ENCODE results near the gene CPT1C.

Gene CPT1C

DNA sequence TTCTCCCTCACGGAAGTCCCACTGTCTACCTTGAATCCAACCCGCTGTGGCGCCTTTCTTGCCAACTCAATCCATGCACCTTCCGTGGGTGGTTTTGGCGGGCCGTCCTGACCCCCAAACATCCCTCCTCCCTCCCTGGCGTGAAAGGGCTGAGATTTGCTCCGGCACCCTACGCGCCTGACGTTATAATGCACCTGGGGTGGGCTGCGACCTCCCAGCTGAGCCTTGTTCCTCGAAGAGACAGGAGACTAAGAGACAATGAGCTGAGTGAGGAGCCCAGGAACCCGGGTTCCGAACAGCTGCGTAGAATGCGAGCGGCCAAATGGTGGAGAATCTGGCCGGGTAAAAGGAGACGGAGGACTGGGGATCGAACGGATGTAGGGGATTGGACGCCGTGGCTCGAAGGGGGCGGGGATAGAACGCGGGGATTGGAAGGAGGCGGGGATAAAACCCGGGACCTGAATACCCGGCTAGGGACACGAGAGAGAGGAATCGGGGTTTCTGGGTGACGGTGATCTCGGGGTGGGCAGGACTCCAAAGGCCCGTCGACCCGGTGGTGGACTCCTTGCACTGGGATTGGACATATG, at the start of gene CPT1C:
Gene CPT1C, plus strand, starts transcription at position 461 of the 587 bp plus-strand sequence. CDS start 1,137 bp downstream, outside the sequence.
- DNase-seq, result peak; percentile 89

DNA sequence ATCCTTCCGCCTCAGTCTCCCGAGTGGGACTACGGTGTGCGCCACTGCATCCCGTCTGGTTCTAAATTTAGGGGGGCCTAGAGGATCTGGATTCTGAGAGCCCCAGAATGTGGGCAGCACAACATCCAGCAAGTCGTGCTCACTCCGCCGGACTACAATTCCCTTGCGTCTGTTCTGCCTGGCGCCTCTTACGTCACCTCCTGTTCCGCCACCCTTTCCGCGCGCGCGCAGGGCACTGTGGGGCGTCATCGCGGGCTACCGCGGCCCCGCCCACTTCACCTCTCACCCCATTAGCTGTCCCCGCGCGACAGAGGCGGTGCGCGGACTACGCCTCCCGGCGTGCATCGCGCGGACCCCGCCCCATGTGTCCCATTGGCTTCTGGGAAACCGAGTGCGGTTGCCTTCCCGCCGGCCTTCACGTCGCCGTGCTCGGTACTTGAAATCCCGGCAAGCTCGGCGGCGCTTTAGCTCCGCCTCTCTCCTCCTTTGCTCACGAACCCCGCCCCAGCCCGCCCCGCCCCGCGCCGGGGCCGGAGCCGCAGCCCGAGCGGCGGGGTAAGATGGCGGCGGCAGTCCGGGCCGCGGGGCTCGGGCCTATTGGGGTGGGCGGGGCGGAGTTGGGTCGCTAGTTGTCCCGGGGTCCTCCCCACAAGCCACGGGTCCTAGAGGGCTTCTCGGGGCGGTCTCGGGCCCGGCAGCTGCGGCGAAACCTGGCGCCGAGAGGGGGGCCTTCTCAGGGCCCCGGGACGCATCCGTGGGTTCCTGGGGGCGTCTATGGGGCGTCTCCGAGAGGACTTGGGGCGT, 49.0 kb upstream of the CPT1C start, which contains the start of gene SCAF1:
Gene SCAF1, plus strand, starts transcription at position 522 of the 804 bp plus-strand sequence. CDS start 2,818 bp downstream, outside the sequence.
- DNase-seq, result peak; percentile 99

- DNase-seq, result no peak
Observed at GRCh38 chr19:49642492-49643035, 48.4 kb upstream of the CPT1C start.

DNA sequence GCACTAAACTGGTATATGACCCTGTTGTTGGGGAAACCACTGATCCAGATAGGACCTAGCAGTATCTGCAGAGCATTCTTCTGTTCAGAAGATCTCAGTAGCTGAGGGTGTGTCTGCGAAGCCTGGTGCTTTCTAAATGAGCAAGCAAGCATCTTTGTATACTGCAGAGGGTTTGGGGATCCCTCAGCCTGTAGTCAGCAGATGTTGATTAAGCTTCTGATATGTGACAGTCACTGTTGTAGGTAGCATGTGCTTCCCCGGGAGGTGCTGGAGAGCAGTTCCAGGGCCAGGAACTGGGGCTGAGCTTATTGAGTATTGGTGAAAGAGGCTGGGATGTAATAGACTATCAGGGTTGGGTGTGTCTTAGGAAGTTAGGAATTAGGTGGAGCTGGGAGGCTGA, 47.5 kb upstream of the CPT1C start:
- DNase-seq, result no peak

DNA sequence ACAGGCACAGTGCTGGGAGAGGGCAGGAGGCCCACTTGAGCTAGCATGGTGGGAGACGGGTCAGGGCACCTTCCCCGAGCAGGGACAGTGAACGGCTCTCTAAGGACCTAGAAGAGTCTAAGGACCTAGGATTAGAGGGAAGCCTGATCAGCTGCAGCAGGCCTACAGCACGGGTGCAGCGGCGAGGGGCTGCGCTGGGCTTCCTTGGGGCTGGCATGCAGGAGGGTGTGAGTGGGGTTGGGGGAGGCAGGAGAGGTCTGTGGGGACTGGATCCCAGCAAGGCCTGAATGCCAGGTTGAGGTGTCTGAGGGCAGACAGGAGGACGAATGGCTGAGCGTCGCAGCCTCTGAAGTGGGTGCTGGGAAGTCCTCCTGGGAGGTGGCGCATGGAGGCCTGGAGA, 45.3 kb upstream of the CPT1C start:
- DNase-seq, result no peak

DNA sequence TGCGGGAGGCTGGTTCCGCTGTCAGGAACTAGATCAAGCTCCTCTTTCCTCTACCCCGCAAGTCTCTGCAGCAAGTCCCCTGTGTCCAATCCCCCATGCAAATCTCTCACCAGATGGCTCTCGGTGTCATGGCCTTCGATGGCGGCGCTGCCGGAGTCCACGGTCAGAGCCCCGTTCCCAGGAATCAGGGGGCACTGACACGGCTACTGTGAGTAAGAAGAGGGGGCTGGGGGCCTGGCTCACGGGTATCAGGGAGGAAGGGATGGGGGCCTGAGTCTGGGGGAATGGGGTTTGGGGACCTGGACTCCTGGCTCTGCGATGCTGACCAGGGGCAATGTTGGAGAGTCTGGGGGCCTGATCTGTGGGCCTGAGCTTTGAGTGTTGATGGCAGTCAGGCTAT, 44.9 kb upstream of the CPT1C start:
- DNase-seq, result no peak

- DNase-seq, result no peak
Observed at GRCh38 chr19:49646586-49646985, 44.3 kb upstream of the CPT1C start.

DNA sequence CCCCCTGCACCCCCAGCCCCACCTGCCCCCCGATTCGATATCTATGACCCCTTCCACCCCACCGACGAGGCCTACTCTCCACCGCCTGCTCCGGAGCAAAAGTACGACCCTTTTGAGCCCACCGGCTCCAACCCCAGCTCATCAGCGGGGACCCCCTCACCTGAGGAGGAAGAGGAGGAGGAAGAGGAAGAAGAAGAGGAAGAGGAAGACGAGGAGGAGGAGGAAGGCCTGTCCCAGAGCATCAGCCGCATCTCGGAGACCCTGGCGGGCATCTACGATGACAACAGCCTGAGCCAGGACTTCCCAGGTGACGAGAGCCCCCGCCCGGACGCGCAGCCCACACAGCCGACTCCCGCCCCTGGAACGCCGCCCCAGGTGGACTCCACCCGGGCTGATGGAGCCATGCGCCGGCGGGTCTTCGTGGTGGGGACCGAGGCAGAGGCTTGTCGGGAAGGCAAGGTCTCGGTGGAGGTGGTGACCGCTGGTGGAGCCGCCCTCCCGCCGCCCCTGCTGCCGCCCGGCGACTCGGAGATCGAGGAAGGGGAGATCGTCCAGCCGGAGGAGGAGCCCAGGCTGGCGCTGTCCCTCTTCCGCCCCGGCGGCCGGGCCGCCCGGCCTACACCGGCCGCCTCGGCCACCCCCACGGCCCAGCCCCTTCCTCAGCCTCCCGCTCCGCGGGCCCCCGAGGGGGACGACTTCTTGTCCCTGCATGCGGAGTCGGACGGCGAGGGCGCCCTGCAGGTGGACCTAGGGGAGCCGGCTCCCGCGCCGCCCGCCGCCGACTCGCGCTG, 39.7 kb upstream of the CPT1C start:
- DNase-seq, result no peak

DNA sequence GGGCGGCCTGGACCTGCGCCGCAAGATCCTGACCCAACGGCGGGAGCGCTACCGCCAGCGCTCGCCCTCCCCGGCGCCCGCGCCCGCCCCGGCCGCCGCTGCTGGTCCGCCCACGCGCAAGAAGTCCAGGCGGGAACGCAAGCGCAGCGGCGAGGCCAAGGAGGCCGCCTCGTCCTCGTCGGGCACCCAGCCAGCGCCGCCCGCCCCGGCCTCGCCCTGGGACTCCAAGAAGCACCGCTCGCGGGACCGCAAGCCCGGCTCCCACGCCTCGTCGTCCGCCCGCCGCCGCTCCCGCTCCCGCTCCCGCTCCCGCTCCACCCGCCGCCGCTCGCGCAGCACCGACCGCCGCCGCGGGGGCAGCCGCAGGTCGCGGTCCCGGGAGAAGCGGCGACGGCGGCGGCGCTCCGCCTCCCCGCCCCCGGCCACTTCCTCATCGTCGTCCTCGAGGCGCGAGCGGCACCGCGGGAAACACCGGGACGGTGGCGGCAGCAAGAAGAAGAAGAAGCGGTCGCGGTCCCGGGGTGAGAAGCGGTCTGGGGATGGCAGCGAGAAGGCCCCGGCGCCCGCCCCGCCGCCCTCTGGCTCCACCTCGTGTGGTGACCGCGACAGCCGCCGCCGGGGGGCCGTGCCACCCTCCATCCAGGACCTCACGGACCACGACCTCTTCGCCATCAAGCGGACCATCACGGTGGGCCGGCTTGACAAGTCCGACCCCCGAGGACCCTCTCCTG, 38.9 kb upstream of the CPT1C start:
- no peak for DNase-seq

- DNase-seq, result no peak
Observed at GRCh38 chr19:49652551-49653465, 38.1 kb upstream of the CPT1C start.

DNA sequence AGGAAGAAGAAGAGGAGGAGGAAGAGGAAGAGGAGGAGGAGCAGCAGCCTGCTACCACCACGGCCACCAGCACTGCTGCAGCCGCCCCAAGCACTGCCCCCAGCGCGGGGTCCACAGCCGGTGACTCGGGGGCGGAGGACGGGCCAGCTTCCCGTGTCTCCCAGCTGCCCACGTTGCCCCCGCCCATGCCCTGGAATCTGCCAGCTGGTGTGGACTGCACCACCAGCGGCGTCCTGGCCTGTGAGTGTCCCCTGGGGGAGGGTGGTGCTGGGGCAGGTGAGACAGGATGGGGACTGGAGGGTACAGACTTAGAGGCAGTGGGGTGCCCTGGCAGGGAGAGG, 37.5 kb upstream of the CPT1C start:
- no peak for DNase-seq

GRCh38 chr19:49654581-49654980, 36.3 kb upstream of the CPT1C start:
- no peak for DNase-seq

DNA sequence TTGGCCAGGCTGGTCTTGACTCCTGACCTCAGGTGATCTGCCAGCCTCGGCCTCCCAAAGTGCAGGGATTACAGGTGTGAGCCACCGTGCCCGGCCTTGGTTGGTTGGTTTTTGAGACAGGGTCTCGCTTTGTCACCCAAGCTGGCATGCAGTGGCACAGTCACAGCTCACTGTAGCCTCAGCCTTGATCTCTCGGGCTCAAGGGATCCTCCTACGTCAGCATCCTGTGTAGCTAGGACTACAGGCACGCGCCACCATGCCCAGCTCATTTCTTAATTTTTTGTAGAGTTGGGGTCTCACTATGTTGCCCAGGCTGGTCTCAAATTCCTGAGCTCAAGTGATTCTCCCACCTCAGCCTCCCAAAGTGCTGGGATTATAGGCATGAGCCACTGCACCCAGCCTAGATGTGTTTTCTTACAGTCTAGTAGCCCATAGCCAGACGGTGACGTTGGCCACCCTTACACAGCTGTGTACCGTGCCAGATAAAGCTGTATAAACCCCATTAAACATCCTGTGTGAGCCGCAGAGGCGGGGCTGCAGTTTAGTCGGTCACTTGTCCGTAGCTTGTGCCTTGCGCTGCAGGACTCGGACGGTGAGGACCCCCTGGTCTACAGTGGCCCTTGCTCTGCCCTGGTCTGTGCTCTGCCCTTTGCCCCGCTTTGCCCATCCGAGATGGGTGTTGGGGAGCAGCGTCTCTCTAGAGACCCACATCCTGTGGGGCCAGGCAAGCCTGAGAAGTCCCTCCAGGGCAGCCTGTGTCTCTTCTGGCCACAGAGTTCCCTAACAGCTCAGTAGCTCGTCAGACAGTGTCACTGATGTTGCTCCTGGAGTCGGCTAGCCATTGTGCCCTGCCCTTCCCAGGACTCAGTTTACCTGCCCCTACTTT, 35.1 kb upstream of the CPT1C start:
- no peak for DNase-seq

DNA sequence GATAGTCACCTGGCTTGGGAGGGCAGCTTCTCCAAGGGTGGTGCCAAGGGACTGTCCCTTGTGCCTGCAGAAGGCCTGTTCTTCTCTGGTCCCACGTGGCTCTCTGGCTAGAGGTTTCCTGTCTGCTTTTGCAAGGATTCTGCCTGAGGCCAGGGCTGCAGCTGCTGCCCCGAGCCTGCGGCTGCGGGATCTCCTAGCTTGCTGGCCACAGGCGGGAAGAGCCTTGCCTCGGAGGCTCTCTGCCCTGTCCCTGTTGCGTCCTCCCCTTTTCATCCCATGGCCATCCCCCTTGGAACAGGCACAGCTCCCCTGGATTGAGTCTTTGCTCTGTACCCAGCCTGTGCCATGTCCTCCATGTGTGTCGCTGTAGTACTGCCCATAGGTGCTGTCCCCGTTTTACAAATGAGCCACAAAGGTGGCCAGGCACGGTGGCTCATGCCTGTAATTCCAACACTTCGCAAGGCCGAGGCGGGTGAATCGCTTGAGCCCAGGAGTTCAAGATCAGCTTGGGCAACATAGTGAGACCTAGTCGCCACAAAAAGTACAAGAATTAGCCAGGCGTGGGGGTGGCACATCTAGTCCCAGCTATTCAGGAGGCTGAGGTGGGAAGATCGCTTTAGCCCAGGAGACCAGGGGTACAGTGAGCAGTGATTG, 34.3 kb upstream of the CPT1C start:
- DNase-seq, result no peak

DNA sequence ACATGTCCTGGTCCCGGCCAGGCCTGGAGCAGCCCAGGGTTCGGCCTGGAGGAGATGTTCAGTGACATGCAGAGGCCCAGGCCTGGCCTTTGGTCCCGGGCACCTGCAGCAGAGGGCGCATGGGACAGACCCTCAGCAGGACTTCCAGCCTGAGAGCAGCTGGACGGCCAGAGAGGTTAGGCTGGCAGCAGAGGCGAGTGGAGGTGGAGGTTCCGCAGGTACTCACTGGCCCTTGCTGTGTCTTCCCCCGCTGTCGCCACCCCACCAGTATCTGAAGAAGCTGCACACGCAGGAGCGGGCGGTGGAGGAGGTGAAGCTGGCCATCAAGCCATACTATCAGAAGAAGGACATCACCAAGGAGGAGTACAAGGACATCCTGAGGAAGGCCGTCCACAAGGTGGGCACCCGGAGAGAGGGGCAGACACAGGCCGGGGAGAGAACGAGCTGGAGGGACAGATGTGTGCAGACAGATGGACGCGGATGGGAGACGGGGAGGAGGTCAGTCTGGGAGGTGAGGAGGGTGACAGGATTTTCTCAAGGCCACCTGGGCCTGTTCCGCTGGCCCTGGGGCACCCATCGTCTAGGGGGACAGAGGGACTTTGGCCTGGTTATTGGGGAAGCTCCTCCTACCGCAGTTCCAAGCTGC, 33.3 kb upstream of the CPT1C start:
- no peak for DNase-seq

DNA sequence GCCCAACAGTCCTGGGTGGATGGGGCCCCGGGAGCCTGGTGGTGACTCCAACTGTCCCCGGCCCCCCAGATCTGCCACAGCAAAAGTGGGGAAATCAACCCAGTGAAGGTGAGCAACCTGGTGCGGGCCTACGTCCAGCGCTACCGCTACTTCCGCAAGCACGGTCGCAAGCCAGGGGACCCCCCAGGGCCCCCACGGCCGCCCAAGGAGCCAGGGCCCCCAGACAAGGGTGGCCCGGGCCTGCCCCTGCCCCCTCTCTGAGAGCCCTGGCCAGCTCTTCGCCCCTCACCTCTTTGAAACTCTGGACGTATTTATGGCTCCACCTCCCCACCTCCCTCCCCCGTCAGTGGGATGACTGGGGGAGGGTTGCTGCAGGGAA, 32.8 kb upstream of the CPT1C start:
- no peak for DNase-seq

DNA sequence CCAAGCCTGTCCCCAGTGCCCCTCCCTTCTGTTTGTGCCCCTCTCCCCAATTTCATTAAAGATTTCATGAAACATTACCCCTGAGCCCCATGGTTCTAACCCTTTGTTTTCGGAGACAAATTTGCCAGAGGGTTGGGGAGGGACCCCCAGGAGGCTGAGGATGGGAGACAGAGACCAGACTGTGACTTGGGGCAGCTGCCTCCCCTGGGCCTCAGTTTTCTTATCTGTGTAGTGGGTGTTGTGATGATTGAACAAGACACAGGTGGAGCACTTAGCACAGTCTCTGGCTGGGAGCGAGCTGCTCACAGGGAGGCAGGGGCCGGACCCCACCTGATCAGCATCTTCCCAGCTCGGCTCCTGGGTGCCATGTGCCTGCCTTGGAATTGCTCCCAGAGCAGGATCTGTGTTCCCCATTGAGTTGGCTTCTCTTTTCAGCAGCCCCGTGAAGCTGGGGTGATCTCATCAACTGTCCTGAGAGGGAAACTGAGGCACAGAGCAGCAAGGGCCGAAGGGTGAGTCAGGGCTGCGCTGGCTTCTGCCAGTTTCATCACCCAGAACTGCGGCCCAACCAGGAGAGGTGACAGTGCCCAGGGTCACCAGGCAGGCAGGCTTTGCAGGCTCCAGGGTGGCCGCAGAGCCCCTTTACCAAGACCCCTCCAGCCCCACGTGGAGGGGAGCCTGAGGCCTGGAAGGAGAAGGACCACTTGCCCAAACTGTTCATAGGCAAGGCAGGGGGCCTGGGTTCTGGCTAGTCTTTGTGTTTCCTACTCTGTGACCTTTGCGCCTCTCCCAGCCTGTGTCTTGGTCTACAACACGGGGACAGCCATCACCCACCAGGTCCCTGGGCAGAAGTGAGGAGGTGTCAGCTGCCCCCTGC, 32.1 kb upstream of the CPT1C start:
- DNase-seq, result no peak

DNA sequence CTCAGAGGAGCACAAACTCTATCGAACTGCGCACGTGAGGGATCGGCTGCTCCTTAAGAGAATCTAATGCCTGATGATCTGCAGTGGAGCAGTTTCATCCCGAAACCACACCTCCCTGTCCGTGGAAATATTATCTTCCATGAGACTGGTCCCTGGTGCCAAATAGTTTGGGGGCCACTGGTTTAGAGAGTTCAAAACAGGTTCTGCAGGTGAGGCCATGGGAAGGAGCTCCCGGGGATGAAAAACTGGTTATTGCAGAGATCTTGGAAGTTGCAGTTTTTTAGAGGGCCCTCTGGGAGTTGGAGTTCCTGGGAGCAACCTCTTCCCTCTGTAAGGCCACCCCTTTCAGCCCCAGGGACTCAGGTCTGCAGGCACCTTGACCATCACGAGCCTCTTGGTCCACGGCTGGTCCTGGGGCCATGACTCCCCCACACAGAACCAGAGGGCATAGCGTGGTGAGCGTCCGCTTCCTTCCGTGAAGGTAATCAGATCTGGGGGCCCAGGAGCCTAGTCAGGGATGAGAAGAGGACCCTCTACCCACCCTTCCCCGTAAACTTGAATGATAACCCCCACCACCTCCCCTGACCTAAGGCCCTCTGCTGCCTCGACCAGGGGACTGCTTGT, 30.5 kb upstream of the CPT1C start:
- DNase-seq, result no peak
